B cell (primary cell): Measurements from ENCODE around the gene CALM1.

ENCODE experiments used
- CTCF ChIP-seq: fragments of 200-600 bp; IDR thresholded peaks from one replicate; pipeline ENCODE4 v1.8.0; 2022; ENCODE audit warnings: antibody characterized with exemption, mild to moderate bottlenecking
- EZH2 ChIP-seq: IDR thresholded peaks from 2 replicates; pipeline ENCODE4 v1.6.1; 2012; ENCODE audit warnings: borderline replicate concordance, low read depth, mild to moderate bottlenecking, moderate library complexity, low read length; ENCODE audit not compliant: insufficient read depth, poor library complexity, severe bottlenecking

DNA sequence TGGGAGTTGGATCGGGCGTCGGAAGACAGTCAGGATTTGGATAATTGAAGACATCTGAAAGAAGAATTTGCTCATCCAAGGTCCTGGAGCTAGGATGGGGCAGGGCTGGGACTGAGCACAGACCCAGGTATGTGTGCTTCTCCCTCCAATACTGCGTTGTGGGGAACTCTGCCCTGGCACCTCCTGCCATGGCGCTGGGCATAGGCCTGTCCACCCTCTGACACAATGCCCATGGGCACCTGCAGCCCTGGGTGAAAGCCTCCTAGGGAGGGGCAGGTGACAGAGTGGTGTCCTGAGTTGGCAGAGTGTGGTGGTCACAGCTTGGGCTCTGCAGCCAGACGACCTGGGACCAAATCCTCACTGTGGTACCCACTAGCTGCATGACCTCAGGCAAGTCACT is 53.3 kb downstream of the CALM1 start:
- TF ChIP-seq CTCF (no peak), EZH2 (no peak)
